ENCODE measurements around the gene SEMA4B. TPM values are rescaled to one million over a fixed set of nuclear protein-coding genes. Genes with fewer than 3 reads are reported as not detected.

Gene SEMA4B
- total RNA-seq, 1 experiment from 2014 or later: 13.2 TPM

- CTCF ChIA-PET: interaction anchor here (0.5 to 0.9 kb wide), 5 partner anchors 90 to 643 kb away, joined by 3 to 14 read pairs (median 4); no protein-coding TSS in a partner anchor
- POLR2A ChIA-PET (ENCODE audit: low non-redundant PET): no interaction called here
- TF ChIP-seq, protein P1, sequence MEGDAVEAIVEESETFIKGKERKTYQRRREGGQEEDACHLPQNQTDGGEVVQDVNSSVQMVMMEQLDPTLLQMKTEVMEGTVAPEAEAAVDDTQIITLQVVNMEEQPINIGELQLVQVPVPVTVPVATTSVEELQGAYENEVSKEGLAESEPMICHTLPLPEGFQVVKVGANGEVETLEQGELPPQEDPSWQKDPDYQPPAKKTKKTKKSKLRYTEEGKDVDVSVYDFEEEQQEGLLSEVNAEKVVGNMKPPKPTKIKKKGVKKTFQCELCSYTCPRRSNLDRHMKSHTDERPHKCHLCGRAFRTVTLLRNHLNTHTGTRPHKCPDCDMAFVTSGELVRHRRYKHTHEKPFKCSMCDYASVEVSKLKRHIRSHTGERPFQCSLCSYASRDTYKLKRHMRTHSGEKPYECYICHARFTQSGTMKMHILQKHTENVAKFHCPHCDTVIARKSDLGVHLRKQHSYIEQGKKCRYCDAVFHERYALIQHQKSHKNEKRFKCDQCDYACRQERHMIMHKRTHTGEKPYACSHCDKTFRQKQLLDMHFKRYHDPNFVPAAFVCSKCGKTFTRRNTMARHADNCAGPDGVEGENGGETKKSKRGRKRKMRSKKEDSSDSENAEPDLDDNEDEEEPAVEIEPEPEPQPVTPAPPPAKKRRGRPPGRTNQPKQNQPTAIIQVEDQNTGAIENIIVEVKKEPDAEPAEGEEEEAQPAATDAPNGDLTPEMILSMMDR (conservative IDR thresholded peaks at IDR 0.05; ENCODE audit: low read depth, low read length): no peak
- TF ChIP-seq EZH2 (IDR thresholded peaks at IDR 0.05; ENCODE audit: borderline replicate concordance, low read depth, low read length, poor library complexity, severe bottlenecking): no peak
- Histone ChIP-seq H3K27ac (ENCODE audit: low read depth, low read length, poor library complexity, severe bottlenecking) (peak within 1 kb of the TSS; percentile 66), H3K27me3 (replicated peaks; ENCODE audit: insufficient read depth, low read depth, low read length, poor library complexity) (no peaks in the 10 kb centered on the region), H3K4me1 (ENCODE audit: insufficient read depth, low read length, poor library complexity, severe bottlenecking) (peaks cover 5% of the 10 kb centered on the region), H3K36me3 (ENCODE audit: insufficient read depth, low read length, poor library complexity, severe bottlenecking) (peaks cover 16% of the 10 kb centered on the region), H3K4me3 (ENCODE audit: low read depth, low read length, poor library complexity, severe bottlenecking) (peak within 1 kb of the TSS; percentile 58), H3K9me3 (ENCODE audit: low read depth, low read length, poor library complexity, severe bottlenecking) (no peaks in the 10 kb centered on the region)
- BruUV-seq (replicated peaks): TSS peak; percentile 62
- peak; percentile 98 for DNase-seq (ENCODE audit: low spot score)
- intact Hi-C loops (cut with micrococcal nuclease; ENCODE audit: unreplicated experiment): loop anchor here (1.0 kb wide), 1 partner anchor 32 kb away; the partner anchor contains the start of gene NGRN
Measured at GRCh38 chr15:90233387-90234095, 32.4 kb downstream of the SEMA4B start, which contains the start of gene CIB1. TSS of gene CIB1 (minus strand) at chr15:90233941. CDS start at chr15:90233885, 56 bp downstream.

- Histone ChIP-seq H3K27ac (ENCODE audit: low read depth, low read length, poor library complexity, severe bottlenecking) (peak within 1 kb of the TSS; percentile 66), H3K9me3 (ENCODE audit: low read depth, low read length, poor library complexity, severe bottlenecking) (no peaks in the 10 kb centered on the region), H3K4me1 (ENCODE audit: insufficient read depth, low read length, poor library complexity, severe bottlenecking) (peaks cover 5% of the 10 kb centered on the region), H3K27me3 (replicated peaks; ENCODE audit: insufficient read depth, low read depth, low read length, poor library complexity) (no peaks in the 10 kb centered on the region), H3K4me3 (ENCODE audit: low read depth, low read length, poor library complexity, severe bottlenecking) (peak within 1 kb of the TSS; percentile 58), H3K36me3 (ENCODE audit: insufficient read depth, low read length, poor library complexity, severe bottlenecking) (peaks cover 10% of the 10 kb centered on the region)
- CTCF ChIA-PET: interaction anchor here (0.6 to 0.9 kb wide), 4 partner anchors 147 to 642 kb away, joined by 3 to 4 read pairs (median 4); no protein-coding TSS in a partner anchor
- POLR2A ChIA-PET (ENCODE audit: low non-redundant PET): no interaction called here
- intact Hi-C loops (cut with micrococcal nuclease; ENCODE audit: unreplicated experiment): loop anchor here (1.0 kb wide), 1 partner anchor 31 kb away; the partner anchor contains the start of gene NGRN
- no peak for TF ChIP-seq EZH2 (IDR thresholded peaks at IDR 0.05; ENCODE audit: borderline replicate concordance, low read depth, low read length, poor library complexity, severe bottlenecking)
- TF ChIP-seq, protein P1 (conservative IDR thresholded peaks at IDR 0.05; ENCODE audit: low read depth, low read length): no peak
- TSS peak; percentile 56 for BruUV-seq (replicated peaks)
- peak; percentile 39 for DNase-seq (ENCODE audit: low spot score)
Measured at GRCh38 chr15:90234096-90234988, 33.2 kb downstream of the SEMA4B start, which contains the start of gene GDPGP1. TSS of gene GDPGP1 (plus strand) at chr15:90234209. CDS start at chr15:90240909, 6,700 bp downstream.

DNA sequence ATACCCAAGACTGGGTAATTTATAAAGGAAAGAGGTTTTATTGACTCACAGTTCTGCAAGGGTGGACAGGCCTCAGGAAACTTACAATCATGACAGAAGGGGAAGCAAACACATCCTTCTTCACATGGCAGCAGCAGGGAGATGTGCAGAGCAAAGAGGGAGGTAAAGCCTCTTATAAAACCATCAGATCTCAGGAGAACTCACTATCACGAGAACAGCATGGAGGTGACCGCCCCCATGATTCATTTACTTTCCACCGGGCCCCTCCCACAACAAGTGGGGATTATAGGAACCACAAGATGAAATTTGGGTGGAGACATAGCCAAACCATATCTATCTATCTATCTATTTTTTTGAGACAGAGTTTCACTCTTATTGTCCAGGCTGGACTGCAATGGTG, 38.2 kb downstream of the SEMA4B start:
- H3K9me3 ChIP-seq (ENCODE audit: low read depth, low read length, poor library complexity, severe bottlenecking): no peaks in the 10 kb centered on the region
- ChIA-PET CTCF (no interaction called here), POLR2A (ENCODE audit: low non-redundant PET) (no interaction called here)
- no peak overlapping the region for H3K4me3 ChIP-seq (ENCODE audit: low read depth, low read length, poor library complexity, severe bottlenecking)
- no TSS peak for BruUV-seq (replicated peaks)
- intact Hi-C loops (cut with micrococcal nuclease; ENCODE audit: unreplicated experiment): no loop called here
- H3K27me3 ChIP-seq (replicated peaks; ENCODE audit: insufficient read depth, low read depth, low read length, poor library complexity): no peaks in the 10 kb centered on the region
- peaks cover 4% of the 10 kb centered on the region for H3K4me1 ChIP-seq (ENCODE audit: insufficient read depth, low read length, poor library complexity, severe bottlenecking)
- no peak overlapping the region for H3K27ac ChIP-seq (ENCODE audit: low read depth, low read length, poor library complexity, severe bottlenecking)
- no peak for DNase-seq (ENCODE audit: low spot score)
- no peaks in the 10 kb centered on the region for H3K36me3 ChIP-seq (ENCODE audit: insufficient read depth, low read length, poor library complexity, severe bottlenecking)
- TF ChIP-seq, protein P1 (conservative IDR thresholded peaks at IDR 0.05; ENCODE audit: low read depth, low read length): no peak
- no peak for TF ChIP-seq EZH2 (IDR thresholded peaks at IDR 0.05; ENCODE audit: borderline replicate concordance, low read depth, low read length, poor library complexity, severe bottlenecking)

Data from A673 (cell line).